ENCODE results near the gene USP10.

DNA sequence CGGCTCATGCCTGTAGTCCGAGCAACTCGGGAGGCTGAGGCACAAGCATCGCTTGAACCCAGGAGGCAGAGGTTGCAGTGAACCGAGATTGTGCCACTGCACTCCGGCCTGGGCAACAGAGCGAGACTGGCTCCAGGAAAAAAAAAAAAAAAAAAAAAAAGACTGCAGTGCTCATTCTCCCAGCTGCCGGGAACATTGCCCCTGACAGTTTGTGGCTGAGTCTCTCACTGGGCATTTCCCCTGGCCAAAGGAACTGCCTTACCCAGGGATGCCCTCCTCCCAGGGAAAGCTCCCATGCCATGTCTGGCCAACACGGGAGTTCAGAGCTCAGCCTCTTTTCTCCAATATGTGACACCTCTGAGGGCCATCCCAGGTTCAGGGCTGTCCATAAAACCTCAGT, 21.3 kb upstream of the USP10 start:
- TF ChIP-seq, protein P1, sequence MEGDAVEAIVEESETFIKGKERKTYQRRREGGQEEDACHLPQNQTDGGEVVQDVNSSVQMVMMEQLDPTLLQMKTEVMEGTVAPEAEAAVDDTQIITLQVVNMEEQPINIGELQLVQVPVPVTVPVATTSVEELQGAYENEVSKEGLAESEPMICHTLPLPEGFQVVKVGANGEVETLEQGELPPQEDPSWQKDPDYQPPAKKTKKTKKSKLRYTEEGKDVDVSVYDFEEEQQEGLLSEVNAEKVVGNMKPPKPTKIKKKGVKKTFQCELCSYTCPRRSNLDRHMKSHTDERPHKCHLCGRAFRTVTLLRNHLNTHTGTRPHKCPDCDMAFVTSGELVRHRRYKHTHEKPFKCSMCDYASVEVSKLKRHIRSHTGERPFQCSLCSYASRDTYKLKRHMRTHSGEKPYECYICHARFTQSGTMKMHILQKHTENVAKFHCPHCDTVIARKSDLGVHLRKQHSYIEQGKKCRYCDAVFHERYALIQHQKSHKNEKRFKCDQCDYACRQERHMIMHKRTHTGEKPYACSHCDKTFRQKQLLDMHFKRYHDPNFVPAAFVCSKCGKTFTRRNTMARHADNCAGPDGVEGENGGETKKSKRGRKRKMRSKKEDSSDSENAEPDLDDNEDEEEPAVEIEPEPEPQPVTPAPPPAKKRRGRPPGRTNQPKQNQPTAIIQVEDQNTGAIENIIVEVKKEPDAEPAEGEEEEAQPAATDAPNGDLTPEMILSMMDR (conservative IDR thresholded peaks at IDR 0.05), result no peak
- TF ChIP-seq ZFX (IDR thresholded peaks at IDR 0.05), result no peak

Data from C4-2B (cell line).